Activated CD8-positive, alpha-beta T cell treated with anti-CD3 and anti-CD28 coated beads for 36 hours (primary cell): Measurements from ENCODE around the gene CHST12. TPM values are rescaled to one million over a fixed set of nuclear protein-coding genes. Genes with fewer than 3 reads are reported as not detected.

Experiments
- ATAC-seq: fragments of 200-7000 bp; cut with Tn5 transposase; one replicate; pipeline ENCODE4 v1.10.0; 2021; ENCODE audit warnings: mild to moderate bottlenecking, moderate library complexity
- CTCF ChIA-PET: fragments of 350-600 bp; sonication (Branson Sonifier 250); formaldehyde crosslinking; loops from one replicate; lab custom pipeline; 2021; ENCODE audit warnings: antibody characterized with exemption; lab: Charles Lee
- POLR2A ChIA-PET: fragments of 350-600 bp; sonication (Branson Sonifier 250); formaldehyde crosslinking; loops from one replicate; lab custom pipeline; 2021; ENCODE audit warnings: antibody characterized with exemption; lab: Charles Lee
- DNase-seq: peaks from one replicate; pipeline ENCODE4 v3.0.0-alpha.2; 2020
- H3K27ac Mint-ChIP-seq: one replicate; pipeline ENCODE4 v1.8.0; 2021; ENCODE audit warnings: mild to moderate bottlenecking, mixed read lengths
- H3K27me3 Mint-ChIP-seq: one replicate; pipeline ENCODE4 v1.8.0; 2021; ENCODE audit warnings: mixed read lengths
- H3K36me3 Mint-ChIP-seq: one replicate; pipeline ENCODE4 v1.8.0; 2021; ENCODE audit warnings: low read depth, mixed read lengths
- H3K4me1 Mint-ChIP-seq: one replicate; pipeline ENCODE4 v1.8.0; 2021; ENCODE audit warnings: low read depth, mixed read lengths
- H3K4me3 Mint-ChIP-seq: one replicate; pipeline ENCODE4 v1.8.0; 2021; ENCODE audit warnings: mild to moderate bottlenecking, moderate library complexity, mixed read lengths
- H3K9me3 Mint-ChIP-seq: one replicate; pipeline ENCODE4 v1.8.0; 2021; ENCODE audit warnings: mixed read lengths
- CTCF ChIP-seq: fragments of 200-600 bp; IDR thresholded peaks from one replicate; pipeline ENCODE4 v1.8.0; 2022; ENCODE audit warnings: antibody characterized with exemption, mild to moderate bottlenecking
- intact Hi-C: fragments of 100-400 bp; cut with micrococcal nuclease; formaldehyde crosslinking; loops from one replicate; pipeline ENCODE4 v1.10.0; 2022
- total RNA-seq, 2 experiments: library from RNA; stranded (reverse); gene quantifications; one replicate each; pipeline ENCODE4 v1.2.3, GENCODE V29; 2021

Gene CHST12
- total RNA-seq, 2 experiments from 2014 or later: 2.9 to 4.7 TPM

DNA sequence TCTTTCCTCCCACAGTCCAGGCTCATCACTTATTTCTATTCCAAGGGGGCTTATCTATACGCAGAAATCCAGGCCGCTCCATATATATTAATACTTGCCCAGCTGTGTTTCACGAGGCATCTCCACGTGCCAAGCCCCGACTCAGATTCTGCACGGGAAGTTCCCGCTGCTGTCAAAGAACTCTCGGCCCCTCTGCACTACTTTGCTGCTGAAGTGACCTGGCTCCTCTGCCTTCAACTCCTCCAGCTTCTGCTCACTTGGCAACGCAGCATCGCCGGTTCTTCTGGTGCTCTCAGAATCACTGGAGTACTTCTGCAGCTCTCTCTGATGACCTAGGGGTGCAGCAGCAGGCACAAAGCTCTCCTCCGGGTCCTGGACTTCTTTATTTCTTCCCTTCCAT, 9.7 kb upstream of the CHST12 start:
- Mint-ChIP-seq H3K9me3 (no peaks in the 10 kb centered on the region), H3K27ac (no peak overlapping the region), H3K36me3 (no peaks in the 10 kb centered on the region), H3K4me1 (no peaks in the 10 kb centered on the region), H3K27me3 (no peaks in the 10 kb centered on the region), H3K4me3 (no peak overlapping the region)
- intact Hi-C loops: no loop called here
- ChIA-PET POLR2A (interaction anchor here (1.2 kb wide), 1 partner anchor 38 kb away, joined by 3 read pairs; no protein-coding TSS in a partner anchor), CTCF (no interaction called here)
- no peak for ATAC-seq
- DNase-seq: no peak
- TF ChIP-seq CTCF: no peak

- Mint-ChIP-seq H3K4me3 (no peak overlapping the region), H3K9me3 (no peaks in the 10 kb centered on the region), H3K27me3 (no peaks in the 10 kb centered on the region), H3K4me1 (peaks cover 3% of the 10 kb centered on the region), H3K36me3 (no peaks in the 10 kb centered on the region), H3K27ac (no peak overlapping the region)
- ChIA-PET POLR2A (no interaction called here), CTCF (no interaction called here)
- intact Hi-C loops: no loop called here
- ATAC-seq: no peak
- TF ChIP-seq CTCF: no peak
- no peak for DNase-seq
Observed at GRCh38 chr7:2394566-2395082, 8.8 kb upstream of the CHST12 start.

GRCh38 chr7:2398506-2398905, 4.9 kb upstream of the CHST12 start:
- no peak for TF ChIP-seq CTCF
- no peak overlapping the region for H3K4me3 Mint-ChIP-seq
- H3K27ac Mint-ChIP-seq: no peak overlapping the region
- H3K36me3 Mint-ChIP-seq: no peaks in the 10 kb centered on the region
- ChIA-PET POLR2A (no interaction called here), CTCF (interaction anchor here (2.2 kb wide), 1 partner anchor 70 kb away, joined by 5 read pairs; no protein-coding TSS in a partner anchor)
- ATAC-seq (no peak), DNase-seq (no peak)
- H3K27me3 Mint-ChIP-seq: no peaks in the 10 kb centered on the region
- intact Hi-C loops: no loop called here
- peaks cover 17% of the 10 kb centered on the region for H3K4me1 Mint-ChIP-seq
- no peaks in the 10 kb centered on the region for H3K9me3 Mint-ChIP-seq

DNA sequence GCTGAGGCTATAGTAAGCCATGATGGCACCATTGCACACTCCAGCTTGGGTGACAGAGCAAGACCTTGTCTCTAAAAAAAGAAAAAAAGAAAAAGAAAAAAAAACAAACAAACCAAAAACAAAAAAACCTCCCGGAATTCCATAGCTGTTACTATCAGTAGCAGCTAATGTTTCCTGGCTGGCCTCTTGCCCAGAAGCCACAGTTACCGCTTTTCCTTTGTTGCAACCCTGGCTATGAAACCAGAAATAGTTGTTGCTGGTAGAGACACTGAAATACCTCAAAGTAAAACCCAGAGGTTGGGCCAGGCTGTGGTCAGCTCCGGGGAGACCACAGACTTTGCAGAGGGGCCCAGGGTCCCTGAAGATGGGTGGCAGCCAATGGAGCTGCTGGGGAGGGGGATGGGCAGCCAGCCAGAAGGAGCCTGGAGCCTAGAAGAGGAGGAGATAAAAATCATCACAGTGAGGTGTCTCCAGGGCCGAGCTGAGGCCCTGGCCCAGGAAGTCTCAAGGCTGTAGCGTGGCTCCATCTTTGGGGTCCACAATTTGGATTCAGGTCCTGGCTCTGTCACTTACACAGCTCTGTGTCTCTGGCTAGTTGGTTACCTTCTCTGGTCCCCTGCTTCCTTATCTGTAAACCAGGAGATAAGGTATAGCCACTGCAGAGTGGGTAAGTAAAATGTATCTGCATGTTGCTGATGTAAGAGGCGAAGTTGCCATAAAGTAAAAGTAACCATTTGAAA, 3.4 kb upstream of the CHST12 start:
- ChIA-PET POLR2A (interaction anchor here (0.7 kb wide), 2 partner anchors 9 to 27 kb away, joined by 3 to 4 read pairs; no protein-coding TSS in a partner anchor), CTCF (interaction anchor here (2.2 kb wide), 1 partner anchor 69 kb away, joined by 5 read pairs; no protein-coding TSS in a partner anchor)
- Mint-ChIP-seq H3K4me1 (peaks cover 26% of the 10 kb centered on the region), H3K9me3 (no peaks in the 10 kb centered on the region), H3K4me3 (no peak overlapping the region), H3K27me3 (peaks cover 2% of the 10 kb centered on the region), H3K27ac (peak overlapping the region; percentile 39), H3K36me3 (no peaks in the 10 kb centered on the region)
- no peak for ATAC-seq
- no peak for TF ChIP-seq CTCF
- peak; percentile 63 for DNase-seq
- intact Hi-C loops: loop anchor here (10.0 kb wide), 1 partner anchor 125 kb away; no protein-coding TSS in a partner anchor

DNA sequence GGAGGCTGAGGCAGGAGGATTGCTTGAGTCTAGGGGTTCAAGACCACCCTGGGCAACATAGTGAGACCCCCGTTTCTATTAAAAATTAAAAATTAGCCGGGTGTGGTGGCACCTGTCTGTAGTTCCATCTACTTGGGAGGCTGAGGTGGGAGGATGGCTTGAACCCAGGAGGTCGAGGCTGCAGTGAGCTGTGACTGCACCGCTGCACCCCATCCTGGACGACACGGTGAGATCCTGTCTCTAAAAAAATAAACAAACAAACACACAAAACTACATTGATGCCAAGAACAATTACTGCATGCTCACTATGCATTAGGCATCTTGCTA, 761 bp upstream of the CHST12 start:
- no peak for TF ChIP-seq CTCF
- Mint-ChIP-seq H3K27me3 (peaks cover 2% of the 10 kb centered on the region), H3K27ac (peak overlapping the region; percentile 70), H3K4me3 (peak overlapping the region; percentile 79), H3K9me3 (no peaks in the 10 kb centered on the region), H3K4me1 (peaks cover 45% of the 10 kb centered on the region), H3K36me3 (no peaks in the 10 kb centered on the region)
- DNase-seq (no peak), ATAC-seq (no peak)
- intact Hi-C loops: loop anchor here (10.0 kb wide), 1 partner anchor 122 kb away; no protein-coding TSS in a partner anchor
- POLR2A ChIA-PET: interaction anchor here (1.0 to 1.6 kb wide), 3 partner anchors 17 to 49 kb away, joined by 3 to 7 read pairs (median 3); no protein-coding TSS in a partner anchor
- CTCF ChIA-PET: interaction anchor here (1.0 to 1.8 kb wide), 4 partner anchors 10 to 66 kb away, joined by 3 to 7 read pairs (median 4); no protein-coding TSS in a partner anchor
